Activated CD4-positive, alpha-beta T cell treated with anti-CD3 and anti-CD28 coated beads, Interleukin-2, amount 50 U/mL, for 4 hours (primary cell): ENCODE measurements around the gene DBH.

ENCODE experiments used
- DNase-seq, 2 experiments: peaks; one replicate each; pipeline ENCODE4 v3.0.0-alpha.2; 2020

The DBH gene

GRCh38 chr9:133703591-133704399 lies 67.6 kb downstream of the DBH start:
- no peak for DNase-seq

DNA sequence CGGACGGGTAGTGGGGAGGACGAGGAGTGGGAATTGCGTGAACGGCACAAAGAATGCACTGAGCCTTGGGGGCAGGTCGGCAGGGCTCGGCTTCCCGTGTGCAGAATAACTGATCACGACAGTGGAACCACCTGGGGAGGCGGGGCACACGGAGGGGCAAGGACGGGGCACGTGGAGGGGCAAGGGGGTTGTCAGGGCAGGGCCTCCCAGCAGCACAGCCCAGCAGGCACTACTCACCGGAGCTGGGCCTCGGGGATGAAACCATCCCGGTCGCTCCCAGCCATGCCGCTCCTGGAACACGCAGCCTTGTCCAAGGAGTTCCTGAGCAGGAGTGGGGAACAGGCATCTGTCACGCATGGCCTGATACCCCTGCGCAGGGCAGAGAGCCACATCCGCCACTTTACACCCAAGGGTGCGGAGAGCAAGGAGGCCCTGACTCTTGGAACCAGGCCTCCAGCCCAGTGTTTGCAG lies 68.6 kb downstream of the DBH start:
- no peak for DNase-seq

DNA sequence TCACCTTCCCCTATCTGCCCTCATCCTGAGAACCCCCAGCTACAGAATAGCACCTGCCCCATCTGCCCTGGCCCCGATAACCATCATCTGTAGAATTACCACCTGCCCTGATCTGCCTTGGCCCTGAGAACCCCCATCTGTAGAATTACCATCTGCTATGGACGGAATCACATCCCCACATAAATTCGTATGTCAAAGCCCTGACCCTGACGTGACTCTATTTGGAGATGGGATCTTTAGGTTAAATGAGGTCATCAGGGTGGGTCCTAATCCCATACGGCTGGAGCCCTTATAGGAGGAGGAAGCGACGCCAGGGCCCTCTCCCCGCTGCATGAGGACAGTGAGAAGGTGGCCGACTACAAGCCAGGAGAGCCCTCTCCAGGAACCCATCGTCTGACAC lies 69.4 kb downstream of the DBH start:
- DNase-seq = no peak

GRCh38 chr9:133706307-133707050 lies 70.3 kb downstream of the DBH start:
- no peak for DNase-seq

DNA sequence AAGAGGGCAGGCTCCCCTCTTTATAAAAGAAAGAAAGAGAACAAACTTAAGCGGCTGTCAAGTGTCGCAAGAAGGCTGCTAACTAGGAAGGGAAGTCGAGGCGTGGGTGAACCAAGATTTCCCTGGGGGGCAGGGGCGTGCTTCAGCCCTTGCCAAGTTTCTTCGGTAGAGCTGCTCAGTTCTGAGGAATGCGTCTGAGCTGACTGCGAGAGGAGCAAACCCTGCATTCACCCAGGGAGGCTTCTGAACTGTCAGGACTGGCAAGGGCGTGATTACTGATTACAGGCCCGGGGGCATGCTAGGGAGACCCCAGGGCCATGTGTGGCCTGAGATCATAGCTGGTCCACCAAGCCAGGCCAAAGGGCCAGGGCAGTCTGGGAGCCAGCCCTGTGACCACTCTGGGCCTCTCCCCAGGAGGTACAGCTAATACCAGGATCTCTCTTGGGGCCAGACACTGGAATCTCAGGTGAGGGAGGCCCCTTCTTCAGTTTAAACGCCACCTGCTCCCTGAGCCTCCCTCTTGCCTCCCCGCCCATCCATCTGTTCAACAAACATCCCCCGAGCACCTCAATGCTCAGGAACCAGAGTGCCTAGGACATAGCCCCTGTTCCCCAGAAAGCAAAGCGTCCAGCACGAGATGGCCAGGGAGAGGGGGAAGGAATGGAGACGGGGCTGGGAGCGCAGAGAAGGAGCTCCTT lies 71.1 kb downstream of the DBH start:
- DNase-seq = no peak

DNA sequence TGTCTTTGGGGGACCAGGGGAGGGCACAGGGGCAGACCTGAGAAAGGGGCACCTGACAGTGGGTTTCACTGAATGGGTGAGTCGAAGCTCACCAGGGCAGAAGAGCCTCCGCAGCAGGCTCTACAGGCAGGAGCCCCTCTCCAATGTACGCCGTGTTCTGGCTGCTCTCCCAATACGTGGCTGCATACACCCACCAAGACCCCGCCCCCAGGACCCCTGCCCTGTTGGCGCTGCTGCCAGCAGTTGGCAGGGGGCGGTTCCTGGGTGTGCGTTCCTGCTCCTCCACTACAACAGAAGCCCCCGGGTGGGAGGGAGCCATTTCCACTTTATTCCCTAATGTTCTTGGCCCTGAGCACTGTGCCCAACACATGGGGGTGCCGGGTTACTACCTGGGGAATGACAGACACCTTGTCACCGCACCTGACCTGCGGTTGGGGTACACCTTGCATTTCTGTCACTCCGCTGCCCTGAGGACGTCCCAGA lies 71.6 kb downstream of the DBH start:
- DNase-seq = no peak

- no peak for DNase-seq
Observed at GRCh38 chr9:133708246-133709014, 72.3 kb downstream of the DBH start.
